Neuronal stem cell (in vitro differentiated cells): ENCODE data around the gene EFCAB5.

Experiments used
- DNase-seq: peaks from one replicate; pipeline ENCODE4 v3.0.0-alpha.2; 2013; ENCODE audit warnings: low spot score
- H2AFZ ChIP-seq: one replicate; pipeline ENCODE4 v1.6.1; 2013; ENCODE audit warnings: mild to moderate bottlenecking, low read length, inconsistent platforms
- H2AK5ac ChIP-seq: 2 replicates; pipeline ENCODE4 v1.6.1; 2013; ENCODE audit warnings: low read depth, mild to moderate bottlenecking, inconsistent platforms, low read length, moderate library complexity, mixed read lengths
- H2BK120ac ChIP-seq: 2 replicates; pipeline ENCODE4 v1.6.1; 2013; ENCODE audit warnings: low read depth, mild to moderate bottlenecking, inconsistent platforms, low read length, moderate library complexity, mixed read lengths
- H2BK12ac ChIP-seq: one replicate; pipeline ENCODE4 v1.6.1; 2013; ENCODE audit warnings: low read length, inconsistent platforms
- H2BK15ac ChIP-seq: 2 replicates; pipeline ENCODE4 v1.6.1; 2013; ENCODE audit warnings: mild to moderate bottlenecking, low read length, inconsistent platforms, mixed read lengths
- H2BK5ac ChIP-seq: one replicate; pipeline ENCODE4 v1.6.1; 2013; ENCODE audit warnings: inconsistent platforms, mild to moderate bottlenecking, low read length, moderate library complexity
- H3K14ac ChIP-seq: one replicate; pipeline ENCODE4 v1.6.1; 2013; ENCODE audit warnings: low read length, inconsistent platforms
- H3K18ac ChIP-seq: 2 replicates; pipeline ENCODE4 v1.6.1; 2013; ENCODE audit warnings: low read length, inconsistent platforms
- H3K23ac ChIP-seq: 2 replicates; pipeline ENCODE4 v1.6.1; 2013; ENCODE audit warnings: low read depth, mild to moderate bottlenecking, mixed read lengths, low read length, inconsistent platforms; ENCODE audit not compliant: poor library complexity
- H3K27ac ChIP-seq: replicated peaks from 3 replicates; pipeline ENCODE4 v1.5.1; 2013; ENCODE audit warnings: low read length, inconsistent platforms
- H3K27me3 ChIP-seq, 3 experiments: 2 replicates each; pipeline ENCODE4 v1.6.1; 2013; ENCODE audit warnings: low read length in 3 of 3, mild to moderate bottlenecking in 2 of 3, inconsistent platforms in 1 of 3, low read depth in 1 of 3, mixed read lengths in 1 of 3, moderate library complexity in 1 of 3; ENCODE audit not compliant: control insufficient read depth in 3 of 3, insufficient read depth in 3 of 3
- H3K36me3 ChIP-seq, 2 donors: replicated peaks in 1 of 2; 2 replicates each; pipeline ENCODE4 v1.6.1; 2013; ENCODE audit warnings: low read length in 2 of 2; ENCODE audit not compliant: control insufficient read depth in 2 of 2, insufficient read depth in 2 of 2
- H3K4ac ChIP-seq: 2 replicates; pipeline ENCODE4 v1.6.1; 2013; ENCODE audit warnings: inconsistent platforms, mild to moderate bottlenecking, low read length, moderate library complexity
- H3K4me1 ChIP-seq, 2 donors: 1 replicate in 1 of 2; 2 replicates in 1 of 2; pipeline ENCODE4 v1.6.1; 2013; ENCODE audit warnings: low read length in 2 of 2, low read depth in 1 of 2; ENCODE audit not compliant: control insufficient read depth in 2 of 2, insufficient read depth in 1 of 2
- H3K4me2 ChIP-seq: one replicate; pipeline ENCODE4 v1.6.1; 2013; ENCODE audit warnings: mild to moderate bottlenecking, low read length, inconsistent platforms; ENCODE audit not compliant: insufficient read depth, poor library complexity, severe bottlenecking
- H3K4me3 ChIP-seq, 2 donors: 2 replicates each; pipeline ENCODE4 v1.5.1; 2013; ENCODE audit warnings: low read length in 2 of 2, mild to moderate bottlenecking in 2 of 2, inconsistent platforms in 1 of 2, moderate library complexity in 1 of 2
- H3K79me1 ChIP-seq: one replicate; pipeline ENCODE4 v1.6.1; 2013; ENCODE audit warnings: low read depth, mild to moderate bottlenecking, inconsistent platforms, low read length, moderate library complexity
- H3K9ac ChIP-seq: one replicate; pipeline ENCODE4 v1.6.1; 2013; ENCODE audit warnings: mild to moderate bottlenecking, low read depth, low read length, inconsistent platforms; ENCODE audit not compliant: poor library complexity
- H3K9me3 ChIP-seq, 2 donors: replicated peaks in 1 of 2; 2 replicates each; pipeline versions ENCODE3 to v1.6.1; 2013; ENCODE audit warnings: low read length in 2 of 2, mild to moderate bottlenecking in 2 of 2, inconsistent platforms in 1 of 2, low read depth in 1 of 2, mixed read lengths in 1 of 2, moderate library complexity in 1 of 2; ENCODE audit not compliant: control insufficient read depth in 2 of 2, insufficient read depth in 1 of 2
- H4K8ac ChIP-seq: one replicate; pipeline ENCODE4 v1.6.1; 2013; ENCODE audit warnings: low read depth, mild to moderate bottlenecking, inconsistent platforms, low read length, moderate library complexity
- H4K91ac ChIP-seq: one replicate; pipeline ENCODE4 v1.6.1; 2013; ENCODE audit warnings: low read length, low read depth, mild to moderate bottlenecking, inconsistent platforms; ENCODE audit not compliant: poor library complexity
- WGBS, 2 donors: extraction: QIAGEN DNeasy Blood & Tissue Kit; methylation state at CpG; one replicate each; pipeline ENCODE4 v1.1.7; 2013; ENCODE audit warnings: missing lambda C conversion rate in 2 of 2, mixed read lengths in 1 of 2; ENCODE audit not compliant: insufficient read length in 2 of 2, insufficient replicate concordance in 1 of 2; ENCODE audit errors: extremely low coverage in 2 of 2; 5-methylcytosine and 5-hydroxymethylcytosine counted together

EFCAB5 gene

DNA sequence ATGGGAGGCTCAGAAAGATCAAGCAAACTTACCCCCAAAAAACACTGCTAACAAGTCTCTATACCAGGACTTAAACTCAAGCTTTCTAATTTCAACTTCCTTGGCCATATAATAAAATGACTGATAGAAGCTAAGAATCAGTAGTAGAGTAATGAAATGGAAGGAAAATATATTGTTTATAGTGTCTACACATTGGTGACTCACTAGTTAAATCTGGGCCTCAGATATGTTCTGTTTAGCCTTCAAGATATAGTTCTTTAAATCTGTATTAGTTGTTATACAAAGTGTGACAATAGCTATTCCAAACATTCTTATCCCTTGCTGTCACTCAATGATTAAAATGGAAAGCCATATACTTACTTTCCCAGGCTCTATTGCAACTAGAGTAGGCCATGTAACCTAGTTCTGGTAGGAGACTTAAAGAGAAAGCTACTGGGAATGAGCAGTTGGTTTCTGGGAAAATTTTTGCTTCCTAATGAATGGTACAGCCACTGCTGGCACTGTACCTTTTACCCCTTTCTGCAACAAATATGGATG is 29.7 kb upstream of the EFCAB5 start:
- no peak overlapping the region for H3K23ac ChIP-seq
- no peaks in the 10 kb centered on the region for H3K79me1 ChIP-seq
- no peak overlapping the region for H4K91ac ChIP-seq
- H2BK12ac ChIP-seq = no peak overlapping the region
- H2AFZ ChIP-seq = no peak overlapping the region
- H3K27ac ChIP-seq = no peak overlapping the region
- H2BK5ac ChIP-seq = no peak overlapping the region
- H3K36me3 ChIP-seq = no peaks in the 10 kb centered on the region
- H3K4me3 ChIP-seq = no peak overlapping the region
- H3K9me3 ChIP-seq = no peaks in the 10 kb centered on the region
- no peaks in the 10 kb centered on the region for H3K27me3 ChIP-seq
- no peak overlapping the region for H4K8ac ChIP-seq
- H3K4ac ChIP-seq = no peak overlapping the region
- no peak overlapping the region for H2BK120ac ChIP-seq
- no peak overlapping the region for H2BK15ac ChIP-seq
- H3K14ac ChIP-seq = no peak overlapping the region
- H3K4me2 ChIP-seq = no peak overlapping the region
- H2AK5ac ChIP-seq = no peak overlapping the region
- H3K4me1 ChIP-seq = peaks cover 0 to 2% of the 10 kb centered on the region in 2 donors
- no peak overlapping the region for H3K18ac ChIP-seq
- DNase-seq = no peak
- H3K9ac ChIP-seq = no peak overlapping the region

DNA sequence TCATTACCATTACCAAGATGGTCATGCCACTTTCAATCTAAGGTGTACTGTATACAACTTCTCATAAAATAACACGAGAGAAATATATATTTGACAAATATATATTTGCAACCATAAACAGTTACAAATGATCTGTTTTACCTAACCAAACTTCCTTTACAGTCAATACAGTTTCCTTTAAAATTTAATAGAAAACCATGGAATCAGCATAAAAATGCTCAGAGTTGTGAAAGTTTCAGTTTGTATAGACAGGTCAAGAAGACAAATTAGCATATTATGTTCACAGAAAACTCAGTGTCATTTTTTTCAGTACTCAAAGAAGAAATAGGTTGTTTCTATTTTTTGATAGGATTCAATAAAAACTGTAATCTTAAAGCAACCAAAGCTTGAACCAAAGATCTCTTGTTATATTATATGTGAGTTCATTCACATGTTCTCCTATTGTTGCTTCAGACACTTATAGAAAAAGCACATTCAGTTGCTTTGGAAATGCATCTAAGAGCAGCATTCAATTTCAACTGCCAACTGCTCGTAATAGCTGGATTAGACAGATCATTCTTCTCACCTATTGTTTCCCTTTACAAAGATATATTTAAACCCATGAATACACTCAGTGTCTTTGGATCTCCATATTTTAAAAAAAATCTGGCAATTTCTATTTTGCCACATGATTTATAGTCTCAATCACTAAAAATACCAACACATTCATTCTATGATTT is 26.5 kb upstream of the EFCAB5 start:
- no peak overlapping the region for H3K27ac ChIP-seq
- WGBS, 2 donors = no CpG with 5 or more reads among the region's 2 CpGs

DNA sequence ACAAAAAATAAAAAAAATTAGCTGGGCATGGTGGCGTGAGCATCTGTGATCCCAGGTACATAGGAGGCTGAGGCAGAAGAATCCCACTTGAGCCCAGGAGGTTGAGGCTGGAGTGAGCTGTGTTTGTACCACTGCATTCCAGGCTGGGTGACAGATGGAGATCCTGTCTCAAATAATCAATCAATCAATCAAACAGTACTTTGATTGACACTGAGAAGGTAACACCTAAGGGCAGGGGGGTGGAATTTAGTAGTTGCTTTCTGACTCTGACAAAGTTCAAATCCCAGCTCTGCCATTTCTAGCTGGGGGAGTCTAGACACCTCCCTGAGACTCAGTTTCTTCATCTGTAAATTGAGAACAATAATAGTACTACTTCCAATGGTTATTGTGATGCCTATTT is 23.4 kb upstream of the EFCAB5 start:
- Histone ChIP-seq H3K4me2 (no peak overlapping the region), H3K9me3 (peaks cover 0 to 2% of the 10 kb centered on the region in 2 donors), H2BK120ac (no peak overlapping the region), H3K9ac (no peak overlapping the region), H3K23ac (no peak overlapping the region), H3K27ac (no peak overlapping the region), H2AK5ac (no peak overlapping the region), H2AFZ (no peak overlapping the region), H3K36me3 (peaks cover 0 to 1% of the 10 kb centered on the region in 2 donors), H3K18ac (no peak overlapping the region), H4K91ac (no peak overlapping the region), H2BK12ac (no peak overlapping the region), H3K79me1 (no peaks in the 10 kb centered on the region), H3K14ac (no peak overlapping the region), H3K4ac (no peak overlapping the region), H3K4me1 (peaks cover 0 to 2% of the 10 kb centered on the region in 2 donors), H2BK5ac (no peak overlapping the region), H4K8ac (no peak overlapping the region), H3K27me3 (no peaks in the 10 kb centered on the region), H3K4me3 (no peak overlapping the region), H2BK15ac (no peak overlapping the region)
- WGBS, 2 donors = no CpG with 5 or more reads among the region's 1 CpG
- no peak for DNase-seq

More for the DNA sequence above, 26.5 kb upstream of the EFCAB5 start:
- peaks cover 0 to 2% of the 10 kb centered on the region in 2 donors for H3K4me1 ChIP-seq
- H4K91ac ChIP-seq = no peak overlapping the region
- H3K9me3 ChIP-seq = no peaks in the 10 kb centered on the region
- DNase-seq = no peak
- no peak overlapping the region for H2AK5ac ChIP-seq
- H3K9ac ChIP-seq = no peak overlapping the region
- H3K79me1 ChIP-seq = no peaks in the 10 kb centered on the region
- H3K4me3 ChIP-seq = no peak overlapping the region
- no peak overlapping the region for H2BK5ac ChIP-seq
- no peak overlapping the region for H2BK15ac ChIP-seq
- no peak overlapping the region for H2BK120ac ChIP-seq
- H4K8ac ChIP-seq = no peak overlapping the region
- H3K4me2 ChIP-seq = no peak overlapping the region
- H2AFZ ChIP-seq = no peak overlapping the region
- no peaks in the 10 kb centered on the region for H3K36me3 ChIP-seq
- no peak overlapping the region for H3K18ac ChIP-seq
- H2BK12ac ChIP-seq = no peak overlapping the region
- no peak overlapping the region for H3K4ac ChIP-seq
- no peak overlapping the region for H3K23ac ChIP-seq
- no peak overlapping the region for H3K14ac ChIP-seq
- no peaks in the 10 kb centered on the region for H3K27me3 ChIP-seq

DNA sequence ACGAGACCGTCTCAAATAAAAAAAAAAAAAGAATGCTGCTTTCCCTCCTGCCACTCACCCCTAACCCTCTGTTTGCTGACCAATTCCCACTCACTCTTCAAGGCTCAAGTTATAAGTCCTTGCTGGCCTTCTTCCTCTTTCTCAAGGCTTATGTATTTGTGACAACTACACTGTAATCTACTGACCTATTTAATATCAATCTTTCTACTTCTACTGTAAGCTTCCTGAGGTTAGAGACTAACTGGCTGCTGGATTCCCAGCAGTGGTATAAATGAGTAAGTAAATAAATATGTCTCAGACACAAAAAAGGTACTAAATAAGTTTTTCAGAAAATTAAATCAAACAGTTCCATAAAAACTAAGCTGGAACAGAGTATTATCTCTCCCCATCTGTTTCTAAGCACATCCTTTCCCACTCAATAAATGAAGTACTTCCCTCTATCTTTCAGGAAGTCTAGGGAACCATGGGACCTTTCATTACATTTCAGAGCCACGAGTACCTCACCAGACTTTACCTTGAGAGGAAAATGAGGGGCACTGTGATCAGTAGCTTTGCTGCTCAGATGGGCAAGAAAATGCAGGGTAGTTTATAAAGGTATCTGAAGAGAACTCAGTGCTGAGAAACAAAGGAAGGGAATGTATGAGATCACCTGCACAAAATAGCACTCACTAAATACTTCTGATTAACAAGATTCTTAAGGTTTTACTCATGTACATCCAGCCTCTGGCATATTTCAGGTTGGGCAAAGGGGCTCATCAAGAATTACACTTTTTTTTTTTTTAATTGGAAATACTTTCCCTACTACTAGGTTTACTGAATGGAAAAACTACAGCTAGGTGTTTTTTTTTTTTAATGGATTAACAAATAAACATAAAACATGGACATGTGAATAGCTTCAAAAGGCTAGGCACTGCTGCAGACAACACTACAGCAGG is 22.2 kb upstream of the EFCAB5 start:
- Histone ChIP-seq H3K4me2 (no peak overlapping the region), H3K4ac (no peak overlapping the region), H2AFZ (no peak overlapping the region), H3K36me3 (peaks cover 0 to 1% of the 10 kb centered on the region in 2 donors), H3K4me3 (no peak overlapping the region), H4K8ac (no peak overlapping the region), H2BK120ac (no peak overlapping the region), H3K79me1 (peaks cover 1% of the 10 kb centered on the region), H3K27me3 (no peaks in the 10 kb centered on the region), H2BK12ac (no peak overlapping the region), H3K18ac (no peak overlapping the region), H3K27ac (no peak overlapping the region), H2BK5ac (no peak overlapping the region), H3K23ac (no peak overlapping the region), H2BK15ac (no peak overlapping the region), H3K9me3 (peaks cover 0 to 2% of the 10 kb centered on the region in 2 donors), H3K9ac (no peak overlapping the region), H2AK5ac (no peak overlapping the region), H4K91ac (no peak overlapping the region), H3K4me1 (peaks cover 0 to 2% of the 10 kb centered on the region in 2 donors), H3K14ac (no peak overlapping the region)
- no CpG with 5 or more reads among the region's 3 CpGs for WGBS, 2 donors
- DNase-seq = no peak
